Epithelial cell of prostate (primary cell): ENCODE data around the gene MTHFD2L.

Source experiments
- DNase-seq: peaks from one replicate; pipeline ENCODE4 v3.0.0-alpha.2; 2011; ENCODE audit warnings: low read depth, low spot score
- H3K27ac ChIP-seq: fragments of 450-650 bp; 2 replicates; pipeline ENCODE4 v1.5.1; 2017; ENCODE audit warnings: mild to moderate bottlenecking

The MTHFD2L gene

DNA sequence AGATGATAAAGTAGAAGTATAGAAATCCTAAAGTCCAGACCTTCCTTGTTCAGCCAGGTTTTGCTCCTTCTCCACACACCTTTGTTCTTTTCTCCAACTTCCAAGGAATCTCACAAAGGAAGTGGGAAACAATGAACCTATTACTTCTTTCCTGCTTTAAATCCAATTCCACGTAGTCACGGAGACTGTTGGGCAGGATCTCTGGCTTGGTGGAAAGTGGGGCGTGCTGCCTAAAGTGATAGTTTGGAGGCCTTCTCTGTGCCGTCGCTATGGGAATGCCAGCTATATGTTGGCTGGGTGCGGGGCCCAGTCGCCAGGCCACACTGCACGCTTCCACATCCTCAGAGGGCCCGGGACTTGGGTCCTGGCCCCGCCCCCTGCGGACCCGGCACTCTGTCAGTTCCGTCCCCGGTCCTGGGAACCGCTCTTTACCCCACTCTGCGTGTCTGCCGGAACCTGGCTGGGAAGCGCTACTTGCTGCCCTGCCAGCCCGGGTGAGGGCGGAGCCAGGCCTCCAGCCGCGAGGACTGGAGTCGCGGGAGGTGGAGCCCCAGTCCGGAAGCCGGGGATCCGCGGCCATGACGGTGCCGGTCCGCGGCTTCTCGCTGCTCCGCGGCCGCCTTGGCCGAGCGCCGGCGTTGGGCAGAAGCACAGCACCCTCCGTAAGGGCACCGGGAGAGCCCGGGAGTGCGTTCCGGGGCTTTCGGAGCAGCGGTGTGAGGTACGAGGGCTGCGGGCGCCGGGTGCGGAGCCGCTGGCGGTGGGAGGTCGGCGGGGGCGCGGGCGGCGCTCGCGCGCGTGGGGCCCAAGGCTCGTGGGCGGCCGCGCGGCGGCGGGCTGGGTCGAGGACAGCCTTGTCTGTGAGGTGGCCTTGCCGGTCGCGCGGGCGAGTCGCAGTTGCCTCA is at the start of gene MTHFD2L:
Gene MTHFD2L, plus strand, starts transcription at position 558 of the 905 bp plus-strand sequence. Its CDS starts 21 bp downstream, at position 579.
- DNase-seq: peak; percentile 60
- peak within 1 kb of the TSS; percentile 86 for H3K27ac ChIP-seq

DNA sequence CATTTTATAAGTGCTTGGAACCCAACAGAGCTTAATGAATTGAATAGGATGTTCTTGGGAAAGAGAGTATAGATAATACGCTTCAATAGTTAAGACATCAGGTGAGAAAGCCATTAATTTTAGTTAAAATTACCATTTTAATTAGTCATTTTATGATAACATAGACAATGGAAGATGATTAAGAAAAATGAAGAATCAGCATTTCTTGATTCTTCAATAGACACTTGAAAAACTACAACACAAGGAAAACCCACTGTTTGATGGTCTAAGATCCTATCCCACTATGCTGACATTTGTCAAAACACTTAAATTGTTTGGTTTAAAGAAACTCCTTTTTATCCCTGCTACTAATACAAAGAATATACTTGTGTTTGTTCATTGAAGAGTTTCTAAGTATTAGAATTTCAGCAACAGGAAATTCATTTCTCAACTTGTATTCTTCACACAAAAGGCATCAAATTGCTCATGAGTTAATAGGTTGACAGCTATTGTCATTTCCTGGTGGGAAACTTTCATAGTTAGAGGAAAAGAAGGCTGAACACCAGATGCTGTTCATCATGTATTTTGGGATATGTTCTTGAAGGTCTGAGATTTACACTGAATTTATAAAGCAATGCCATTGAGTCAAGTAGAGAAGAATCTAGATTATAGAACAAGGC is 49.3 kb upstream of the MTHFD2L start:
- peak overlapping the region; percentile 99 for H3K27ac ChIP-seq
- no peak for DNase-seq

DNA sequence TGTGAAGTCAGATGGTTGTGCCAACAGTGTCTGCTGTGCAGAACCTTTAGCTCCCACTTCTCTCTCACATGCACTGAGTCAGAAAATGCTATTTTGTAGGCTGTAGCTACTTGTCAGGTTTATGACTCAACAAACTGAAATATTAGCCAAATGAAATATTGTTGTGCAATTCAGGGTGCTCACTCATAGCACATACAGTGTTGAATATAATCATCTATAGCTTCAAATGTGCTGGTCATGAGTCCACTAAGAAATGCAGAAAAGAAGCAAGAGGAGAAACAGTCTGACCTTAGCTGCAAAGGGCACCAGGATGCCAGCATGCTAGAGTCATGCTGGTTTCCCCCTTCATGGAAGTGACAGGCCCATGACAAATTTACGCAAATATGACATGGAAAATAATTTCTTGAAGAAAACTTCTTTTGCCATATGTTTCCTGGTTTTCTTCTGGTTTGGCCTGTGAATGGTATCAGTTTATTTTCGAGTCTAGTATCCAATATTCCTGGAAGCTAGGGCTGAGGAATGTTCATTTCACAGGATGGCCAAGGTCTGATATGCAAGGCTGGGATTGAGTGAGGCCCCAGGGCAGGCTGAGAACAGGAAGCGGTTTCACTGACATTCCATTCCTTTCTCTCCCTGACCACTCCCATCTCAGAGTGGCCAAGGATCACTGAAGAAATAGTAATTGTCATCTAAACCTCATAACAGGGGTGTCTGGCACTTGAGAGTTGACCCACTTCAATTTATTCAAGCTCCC is 48.6 kb upstream of the MTHFD2L start:
- DNase-seq: peak; percentile 96
- peak overlapping the region; percentile 99 for H3K27ac ChIP-seq

DNA sequence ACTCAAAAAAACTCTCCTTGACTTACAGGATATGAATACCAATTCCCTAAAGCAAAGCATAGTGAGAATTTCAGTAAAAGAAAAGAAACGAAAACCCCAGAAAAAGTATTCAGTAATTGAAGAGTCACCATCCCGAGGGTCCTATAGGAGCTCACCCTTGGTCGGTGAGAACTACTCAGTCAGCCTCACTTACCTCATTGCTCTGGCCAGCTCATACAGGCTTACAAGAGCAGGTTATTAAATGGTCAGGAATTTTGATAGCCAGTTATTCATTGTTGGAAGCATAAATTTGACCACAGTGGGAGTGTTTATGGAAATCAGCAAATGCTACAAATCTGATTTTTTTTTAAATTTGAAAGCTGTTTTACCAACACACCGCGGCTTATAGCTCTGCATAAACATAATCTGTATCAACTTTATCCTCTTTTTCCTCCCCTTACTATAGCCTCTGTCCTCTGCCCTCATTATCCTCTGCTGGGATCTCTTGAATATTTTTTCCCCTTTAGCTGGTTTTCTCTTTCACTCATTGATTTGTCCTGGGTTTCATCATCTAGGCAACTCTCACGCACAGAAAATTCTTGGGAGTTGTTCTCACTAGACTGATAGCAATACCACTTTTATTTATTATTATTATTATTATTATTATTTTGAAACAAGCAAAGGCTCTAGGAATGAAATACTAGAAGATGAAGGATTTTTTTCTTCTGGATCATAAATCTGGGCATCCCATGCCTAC is 47.9 kb upstream of the MTHFD2L start:
- peak overlapping the region; percentile 99 for H3K27ac ChIP-seq

DNA sequence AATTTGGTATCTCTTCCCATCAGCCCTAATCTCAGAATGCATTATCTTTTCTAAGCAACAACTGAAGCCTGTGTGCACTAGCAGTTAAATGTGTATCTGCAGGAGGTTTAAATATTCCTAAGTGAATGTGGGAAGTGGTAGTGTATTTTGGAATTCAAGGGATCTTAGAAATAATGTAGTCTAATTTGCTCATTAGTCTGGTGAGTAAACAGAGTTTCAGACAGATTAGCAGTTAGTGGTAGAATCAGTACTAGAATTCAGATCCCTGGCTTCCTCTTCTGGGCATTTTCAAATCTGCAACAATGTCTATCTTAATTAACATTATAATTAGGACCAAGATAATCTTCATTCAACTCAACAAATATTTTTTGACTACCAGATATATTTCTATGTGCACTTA is 47.2 kb upstream of the MTHFD2L start:
- peak overlapping the region; percentile 99 for H3K27ac ChIP-seq
- no peak for DNase-seq

More for the DNA sequence above, 47.9 kb upstream of the MTHFD2L start:
- peak; percentile 80 for DNase-seq

DNA sequence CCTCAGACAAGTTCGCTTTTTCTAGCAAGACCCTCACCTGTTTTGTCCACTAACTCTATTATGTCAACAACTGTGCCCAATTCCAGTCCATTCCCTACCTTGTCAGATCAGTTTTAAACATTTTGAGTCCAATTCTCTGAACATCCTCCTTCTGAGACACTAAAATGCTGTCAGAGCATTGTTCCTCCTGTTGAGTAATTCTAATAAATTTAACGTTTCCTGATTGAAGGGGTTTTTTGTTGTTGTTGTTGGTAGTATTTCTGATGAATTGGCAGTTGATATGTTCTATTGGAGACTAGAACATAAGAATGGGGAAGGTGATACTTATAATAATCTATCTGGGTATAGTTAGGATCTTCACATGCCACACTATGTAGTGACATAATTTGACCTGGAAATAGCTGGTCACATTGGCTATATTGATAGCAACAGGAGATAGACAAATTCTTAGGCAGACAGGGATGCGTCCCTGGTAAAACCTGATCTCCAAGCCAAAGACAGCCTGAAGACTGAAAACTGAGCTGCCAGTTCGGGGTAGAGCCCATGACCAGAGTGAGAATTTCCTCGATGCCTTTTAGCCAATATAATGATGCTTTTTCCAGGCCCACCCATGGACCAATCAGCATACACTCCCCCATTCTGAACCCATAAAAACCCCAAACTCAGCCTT is 46.5 kb upstream of the MTHFD2L start:
- no peak for DNase-seq
- peak overlapping the region; percentile 99 for H3K27ac ChIP-seq

DNA sequence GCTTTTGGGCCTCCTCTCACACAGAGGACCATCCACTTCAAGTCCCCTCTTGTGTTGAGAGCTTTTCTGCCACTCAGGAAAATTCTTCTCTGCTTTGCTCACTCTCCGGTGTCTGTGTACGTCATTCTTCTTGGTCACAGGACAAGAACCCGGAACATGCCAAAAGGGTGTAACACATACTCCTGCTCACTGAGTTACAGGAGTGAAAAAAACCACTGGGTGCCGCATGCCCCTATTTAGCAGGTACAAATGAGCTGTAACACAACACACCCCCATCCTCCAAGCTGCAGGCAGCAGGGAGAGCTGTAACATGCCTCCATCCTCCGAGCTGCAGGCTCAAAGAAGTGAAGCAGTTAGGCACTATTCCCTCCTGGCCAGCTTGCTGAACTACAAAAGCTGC is 45.9 kb upstream of the MTHFD2L start:
- peak overlapping the region; percentile 99 for H3K27ac ChIP-seq

DNA sequence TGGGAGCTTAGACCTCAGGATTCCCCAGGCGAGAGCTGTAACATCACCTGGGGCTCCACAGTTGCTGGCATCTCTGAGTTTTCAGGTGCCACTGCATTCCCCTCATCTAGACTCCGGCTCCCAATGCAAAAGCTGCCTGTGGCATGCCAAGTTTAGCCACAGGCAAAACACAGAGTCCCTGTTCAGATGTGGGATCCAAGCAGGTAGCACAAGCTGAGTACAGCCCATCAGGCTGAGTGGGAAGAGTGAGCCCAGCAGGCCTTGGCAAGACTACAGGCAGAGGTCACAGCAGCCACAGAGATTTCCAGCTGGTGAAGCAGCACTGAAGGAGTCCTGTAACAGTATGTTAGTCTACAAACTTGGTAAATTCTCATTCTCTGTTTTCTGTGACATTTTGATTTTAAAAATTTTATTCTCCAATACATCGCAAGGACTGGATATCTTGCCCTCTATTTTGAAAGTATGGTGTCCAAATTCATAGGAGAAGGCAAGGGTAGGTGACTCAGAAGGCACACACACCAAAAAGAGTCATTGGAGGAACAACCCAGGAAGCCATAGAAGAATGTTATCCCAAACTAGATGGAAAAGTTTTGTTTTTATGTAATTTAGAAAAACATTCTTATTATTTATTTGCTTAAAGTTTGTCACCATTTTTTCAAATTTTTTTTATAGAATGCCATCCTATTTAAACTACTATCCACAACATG is 45.4 kb upstream of the MTHFD2L start:
- peak overlapping the region; percentile 99 for H3K27ac ChIP-seq
- DNase-seq: no peak

More for the DNA sequence above, 45.9 kb upstream of the MTHFD2L start:
- DNase-seq: peak; percentile 87

DNA sequence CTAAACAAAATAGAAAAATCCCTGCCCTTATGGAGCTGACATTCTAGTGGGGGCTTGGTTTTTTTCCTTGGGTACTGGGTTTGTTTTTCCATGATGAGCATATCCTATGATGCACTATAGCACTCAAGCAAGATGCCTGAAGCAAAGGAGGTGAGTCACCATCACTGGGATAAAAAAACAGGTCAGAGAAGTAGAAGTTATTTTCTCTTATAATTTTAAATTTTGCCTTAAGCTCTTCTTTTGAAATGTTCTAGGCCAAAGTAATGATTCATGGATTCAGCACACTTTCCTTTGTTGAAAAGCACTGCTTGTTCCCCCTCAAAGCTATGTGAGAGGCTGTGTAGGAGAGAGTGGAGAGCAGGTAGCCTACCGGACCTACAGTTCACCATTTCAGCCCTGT is 43.7 kb upstream of the MTHFD2L start:
- DNase-seq: peak; percentile 60
- H3K27ac ChIP-seq: peak overlapping the region; percentile 99

DNA sequence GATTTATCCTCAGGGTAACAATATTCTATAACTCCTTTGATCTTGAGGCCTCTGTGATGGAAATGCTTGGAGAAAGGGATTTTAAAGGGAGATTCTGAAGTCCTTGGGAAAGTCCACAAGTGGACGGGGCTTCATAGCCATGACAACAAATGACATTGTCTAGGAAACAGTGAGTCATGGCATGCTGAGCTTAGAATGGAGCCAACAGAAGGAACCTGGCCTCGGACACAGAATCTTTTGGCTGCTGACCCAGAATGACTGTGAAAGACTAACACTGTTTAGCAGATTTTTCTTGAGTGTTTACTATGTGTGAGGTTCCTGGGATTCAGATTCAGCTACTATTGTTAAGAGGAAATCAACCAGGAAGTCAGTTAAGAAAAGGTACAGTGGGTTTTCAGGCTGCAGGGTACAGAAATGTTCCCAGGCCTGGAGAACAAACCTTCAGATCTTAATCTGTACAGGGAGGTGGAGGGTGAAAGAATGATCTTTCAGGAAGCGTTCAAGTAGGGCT is 40.8 kb upstream of the MTHFD2L start:
- peak overlapping the region; percentile 33 for H3K27ac ChIP-seq
- DNase-seq: no peak

DNA sequence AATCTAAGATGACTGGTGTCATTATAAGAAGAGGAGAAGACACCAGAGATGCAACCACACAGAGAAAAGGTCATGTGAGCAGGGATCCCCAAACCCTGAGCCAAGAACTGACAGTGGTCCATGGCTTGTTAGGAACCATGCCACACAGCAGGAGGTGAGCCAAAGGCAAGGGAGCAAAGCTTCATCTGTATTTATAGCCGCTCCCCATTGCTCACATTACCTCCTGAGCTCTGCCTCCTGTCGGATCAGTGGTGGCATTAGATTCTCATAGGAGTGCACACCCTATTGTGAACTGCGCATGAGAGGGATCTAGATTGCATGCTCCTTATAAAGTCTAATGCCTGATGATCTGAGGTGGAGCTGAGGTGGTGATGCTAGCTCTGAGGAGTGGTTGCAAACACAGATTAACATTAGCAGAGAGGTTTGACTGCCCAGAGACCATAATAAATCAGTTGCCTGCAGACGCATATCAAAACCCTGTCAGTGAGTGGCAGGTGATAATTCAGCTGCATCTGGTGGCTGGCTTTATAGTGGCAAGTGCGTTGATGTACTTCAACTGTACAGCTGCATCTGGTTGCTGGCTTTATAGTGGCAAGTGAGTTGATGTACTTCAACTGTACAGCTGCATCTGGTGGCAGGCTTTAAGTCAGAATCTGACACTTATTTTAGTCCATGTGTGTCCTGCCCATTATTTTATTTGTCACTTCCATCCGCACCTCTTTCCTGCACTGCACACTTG is 39.1 kb upstream of the MTHFD2L start:
- DNase-seq: no peak
- no peak overlapping the region for H3K27ac ChIP-seq

DNA sequence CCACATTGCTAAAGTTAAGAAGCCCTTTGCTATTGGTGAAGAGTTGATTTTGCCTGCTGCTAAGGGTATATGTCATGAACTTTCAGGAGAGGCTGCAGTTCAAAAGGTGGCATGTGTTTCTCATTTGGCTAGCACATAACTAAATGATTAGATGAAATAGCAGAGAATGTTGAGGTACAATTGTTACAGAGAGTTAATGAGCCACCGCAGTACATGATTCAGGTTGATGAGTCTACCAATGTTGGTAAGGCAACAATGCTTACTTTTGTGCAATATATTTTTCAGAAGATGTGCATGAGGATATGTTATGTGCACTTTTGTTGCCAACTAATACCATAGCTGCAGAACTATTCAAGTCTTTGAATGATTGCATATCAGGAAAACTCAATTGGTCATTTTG is 37.8 kb upstream of the MTHFD2L start:
- H3K27ac ChIP-seq: no peak overlapping the region
- DNase-seq: no peak

DNA sequence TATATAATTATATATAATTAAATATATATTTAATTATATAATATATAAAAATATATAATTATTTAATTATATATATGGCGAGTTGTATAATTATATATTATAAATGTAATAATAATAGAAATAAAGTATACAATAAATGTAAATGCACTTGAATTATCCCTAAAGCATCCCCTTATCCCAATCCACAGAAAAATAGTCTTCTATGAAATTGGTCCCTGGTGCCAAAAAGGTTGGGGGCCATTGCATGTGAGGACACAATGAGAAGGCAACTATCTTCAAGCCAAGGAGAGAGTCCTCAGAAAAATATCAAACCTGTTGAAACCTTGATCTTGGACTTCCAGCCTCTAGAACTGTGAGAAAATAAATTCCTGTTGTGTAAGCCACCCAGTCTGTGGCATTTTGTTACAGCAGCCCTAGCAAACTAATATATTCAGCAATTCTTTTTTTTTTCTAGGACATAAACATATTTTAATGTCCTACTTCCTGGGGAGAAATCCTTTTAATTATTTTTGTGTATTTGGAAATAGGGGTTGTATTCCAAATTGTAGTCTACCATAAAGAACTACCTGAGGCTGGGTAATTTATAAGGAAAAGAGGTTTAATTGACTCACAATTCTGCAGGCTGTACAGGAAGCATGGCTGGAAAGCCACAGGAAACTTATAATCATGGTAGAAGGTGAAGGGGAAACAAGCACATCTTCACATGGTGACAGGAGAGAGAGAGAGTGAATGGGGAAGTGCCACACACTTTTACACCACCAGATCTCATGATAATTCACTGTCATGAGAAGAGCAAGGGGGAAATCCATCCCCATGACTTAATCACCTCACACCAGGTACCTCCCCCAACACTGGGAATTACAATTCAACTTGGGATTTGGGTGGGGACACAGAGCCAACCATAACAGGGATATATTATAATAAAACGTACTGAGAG is 36.0 kb upstream of the MTHFD2L start:
- DNase-seq: no peak
- no peak overlapping the region for H3K27ac ChIP-seq

DNA sequence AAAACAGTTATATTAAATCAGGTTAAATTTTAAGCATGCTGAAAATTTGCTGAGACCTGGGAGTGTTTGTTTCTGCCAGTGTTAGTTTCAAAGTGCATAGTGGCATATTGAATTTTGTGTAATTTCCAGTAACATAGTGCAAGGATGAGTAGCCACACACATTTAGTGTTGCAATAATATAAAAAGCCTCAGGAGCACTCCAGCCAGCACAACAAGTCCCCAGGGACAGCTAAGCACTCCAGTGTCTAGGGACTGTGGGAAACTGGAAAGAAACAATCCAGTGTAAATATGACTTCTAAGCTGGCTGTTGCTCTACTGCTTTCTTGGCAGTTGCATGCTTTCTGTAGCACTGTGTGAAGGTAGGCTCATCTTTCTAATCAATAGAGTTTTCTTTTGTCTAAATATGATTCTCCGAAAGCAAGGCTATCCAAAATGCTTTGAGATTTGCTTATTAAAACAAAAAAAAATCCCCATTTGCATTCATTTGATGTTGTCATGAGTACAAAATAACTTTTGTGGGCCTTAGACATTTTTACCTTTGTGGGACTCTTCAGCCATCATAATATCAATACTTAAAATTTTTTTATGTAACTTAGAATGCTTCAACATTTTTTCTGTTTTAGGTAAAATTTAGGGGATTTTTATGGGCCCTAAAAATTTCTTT is 34.7 kb upstream of the MTHFD2L start:
- no peak for DNase-seq
- H3K27ac ChIP-seq: no peak overlapping the region

DNA sequence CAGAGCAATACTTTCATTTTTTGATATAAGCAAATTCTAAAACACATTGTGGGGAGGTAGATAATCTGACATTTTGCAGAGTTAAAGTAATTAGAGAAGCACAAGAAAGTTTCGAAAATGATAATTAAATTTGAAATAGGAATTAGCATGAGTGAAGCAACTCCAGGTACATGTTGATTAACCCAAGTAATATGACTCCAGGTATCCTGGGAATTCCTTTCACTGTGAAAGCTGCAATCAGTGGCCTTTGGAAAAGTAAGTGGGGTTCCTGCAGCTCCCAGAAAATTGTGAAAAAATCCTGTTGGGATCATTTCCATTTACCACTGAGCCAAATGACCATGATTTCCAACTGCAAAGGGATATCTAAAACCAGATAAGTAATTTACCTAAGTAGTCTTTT is 32.9 kb upstream of the MTHFD2L start:
- no peak for DNase-seq
- no peak overlapping the region for H3K27ac ChIP-seq

DNA sequence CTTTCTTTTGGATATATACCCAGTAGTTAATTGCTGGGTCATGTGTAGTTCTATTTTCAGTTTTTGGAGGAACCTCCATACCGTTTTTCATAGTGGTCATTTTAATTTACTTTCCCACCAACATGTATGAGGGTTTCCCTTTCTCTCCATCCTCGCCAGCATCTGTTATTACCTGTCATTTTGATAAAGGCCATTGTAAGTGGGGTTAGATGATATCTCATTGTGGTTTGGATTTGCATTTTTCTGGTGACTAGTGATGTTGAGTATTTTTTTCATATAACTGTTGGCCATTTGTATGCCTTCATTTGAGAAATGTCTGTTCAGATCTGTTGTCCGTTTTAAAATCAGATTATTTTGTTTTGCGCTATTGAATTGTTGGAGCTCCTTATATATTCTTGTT is 30.2 kb upstream of the MTHFD2L start:
- H3K27ac ChIP-seq: no peak overlapping the region
- DNase-seq: no peak
